Diencephalon (tissue), 1 donor: Measurements from ENCODE around the gene SHISA6. TPM values are rescaled to one million over a fixed set of nuclear protein-coding genes. Genes with fewer than 3 reads are reported as not detected.

Experiments used
- total RNA-seq: library from RNA; depleted of rRNA; stranded (reverse); fragments of >200 nt; gene quantifications from one replicate; pipeline ENCODE4 v1.2.3, GENCODE V29; 2014

The SHISA6 gene
- total RNA-seq = 11.8 TPM

GRCh38 chr17:11240841-11241610 lies at the start of gene SHISA6:
SHISA6 (plus strand) TSS chr17:11241213.

GRCh38 chr17:11598274-11599221 lies 357.5 kb downstream of the SHISA6 start, which contains the start of gene DNAH9:
DNAH9 (plus strand) TSS chr17:11598470; CDS start chr17:11598499, 29 bp downstream.

